Kidney capillary endothelial cell (primary cell): ENCODE measurements around the gene DENND1B.
"Not testable (repeated sequence)": the region's sequence is repeated elsewhere in the genome, so short reads cannot be mapped to it uniquely, and the experiment has no call there.

Experiments
- DNase-seq: peaks from one replicate; pipeline ENCODE4 v3.0.0-alpha.2; 2018; ENCODE audit warnings: low spot score

DENND1B gene

GRCh38 chr1:197743578-197743977, 31.7 kb downstream of the DENND1B start:
- no peak for DNase-seq

GRCh38 chr1:197740992-197741391, 34.3 kb downstream of the DENND1B start:
- no peak for DNase-seq

- no peak for DNase-seq
Observed at GRCh38 chr1:197738927-197739326, 36.4 kb downstream of the DENND1B start.

- no peak for DNase-seq
Observed at GRCh38 chr1:197737916-197738315, 37.4 kb downstream of the DENND1B start.

- DNase-seq, result no peak
Observed at GRCh38 chr1:197736685-197737084, 38.6 kb downstream of the DENND1B start.

- no peak for DNase-seq
Observed at GRCh38 chr1:197735461-197735860, 39.8 kb downstream of the DENND1B start.

GRCh38 chr1:197733324-197733723, 42.0 kb downstream of the DENND1B start:
- no peak for DNase-seq

GRCh38 chr1:197732187-197732586, 43.1 kb downstream of the DENND1B start:
- no peak for DNase-seq

GRCh38 chr1:197731449-197731848, 43.8 kb downstream of the DENND1B start:
- no peak for DNase-seq

GRCh38 chr1:197725976-197726375, 49.3 kb downstream of the DENND1B start:
- DNase-seq, result no peak

GRCh38 chr1:197725044-197725443, 50.2 kb downstream of the DENND1B start:
- DNase-seq, result peak; percentile 3

- DNase-seq, result no peak
Observed at GRCh38 chr1:197715806-197716205, 59.5 kb downstream of the DENND1B start.

- DNase-seq, result no peak
Observed at GRCh38 chr1:197706601-197707000, 68.7 kb downstream of the DENND1B start.

- no peak for DNase-seq
Observed at GRCh38 chr1:197705941-197706340, 69.3 kb downstream of the DENND1B start.

- not testable (repeated sequence) for DNase-seq
Observed at GRCh38 chr1:197700688-197701087, 74.6 kb downstream of the DENND1B start.

- DNase-seq, result no peak
Observed at GRCh38 chr1:197696372-197696771, 78.9 kb downstream of the DENND1B start.

- no peak for DNase-seq
Observed at GRCh38 chr1:197695961-197696360, 79.3 kb downstream of the DENND1B start.

GRCh38 chr1:197692965-197693364, 82.3 kb downstream of the DENND1B start:
- no peak for DNase-seq

- DNase-seq, result no peak
Observed at GRCh38 chr1:197691816-197692215, 83.5 kb downstream of the DENND1B start.

- no peak for DNase-seq
Observed at GRCh38 chr1:197690074-197690473, 85.2 kb downstream of the DENND1B start.

- DNase-seq, result no peak
Observed at GRCh38 chr1:197688233-197688632, 87.0 kb downstream of the DENND1B start.

- DNase-seq, result no peak
Observed at GRCh38 chr1:197686702-197687355, 88.5 kb downstream of the DENND1B start.

- no peak for DNase-seq
Observed at GRCh38 chr1:197686231-197686630, 89.0 kb downstream of the DENND1B start.

- no peak for DNase-seq
Observed at GRCh38 chr1:197685785-197686184, 89.5 kb downstream of the DENND1B start.
